Type B pancreatic cell (in vitro differentiated cells): ENCODE results near the gene CNTNAP2. TPM values are rescaled to one million over a fixed set of nuclear protein-coding genes. Genes with fewer than 3 reads are reported as not detected.

Experiments
- DNase-seq: peaks from one replicate; pipeline ENCODE4 v3.0.0; 2021; ENCODE audit warnings: mixed read lengths; ENCODE audit not compliant: unreplicated experiment; ENCODE audit errors: extremely low spot score
- H3K27ac Mint-ChIP-seq: 2 replicates; pipeline ENCODE4 v1.8.0; 2021; ENCODE audit warnings: mild to moderate bottlenecking, mixed read lengths
- H3K27me3 Mint-ChIP-seq: 2 replicates; pipeline ENCODE4 v1.8.0; 2021; ENCODE audit warnings: mixed read lengths
- H3K36me3 Mint-ChIP-seq: 2 replicates; pipeline ENCODE4 v1.8.0; 2021; ENCODE audit warnings: mixed read lengths
- H3K4me1 Mint-ChIP-seq: one replicate; pipeline ENCODE4 v1.8.0; 2021; ENCODE audit warnings: mixed read lengths; ENCODE audit not compliant: unreplicated experiment
- H3K4me3 Mint-ChIP-seq: 2 replicates; pipeline ENCODE4 v1.8.0; 2021; ENCODE audit warnings: mild to moderate bottlenecking, mixed read lengths
- H3K9me3 Mint-ChIP-seq: 2 replicates; pipeline ENCODE4 v1.8.0; 2021; ENCODE audit warnings: mixed read lengths
- CTCF ChIP-seq: fragments of 200-600 bp; sonication (generic); conservative IDR thresholded peaks from 2 replicates; pipeline ENCODE4 v1.5.0; 2021; ENCODE audit warnings: antibody characterized with exemption, mild to moderate bottlenecking
- total RNA-seq: library from RNA; stranded (reverse); gene quantifications from 2 replicates; pipeline ENCODE4 v1.2.1, GENCODE V29; 2021; ENCODE audit warnings: low replicate concordance

CNTNAP2 gene
- total RNA-seq, 1 donor from 2014 or later: 26.8 TPM

- Mint-ChIP-seq H3K27me3 (no peaks in the 10 kb centered on the region), H3K4me3 (no peak overlapping the region), H3K27ac (no peak overlapping the region), H3K4me1 (no peaks in the 10 kb centered on the region), H3K9me3 (no peaks in the 10 kb centered on the region), H3K36me3 (no peaks in the 10 kb centered on the region)
- no peak for DNase-seq
- no peak for TF ChIP-seq CTCF
Measured at GRCh38 chr7:147151661-147152060, 1035.1 kb downstream of the CNTNAP2 start.

GRCh38 chr7:147153571-147153970 is 1037.0 kb downstream of the CNTNAP2 start:
- no peaks in the 10 kb centered on the region for H3K27me3 Mint-ChIP-seq

DNA sequence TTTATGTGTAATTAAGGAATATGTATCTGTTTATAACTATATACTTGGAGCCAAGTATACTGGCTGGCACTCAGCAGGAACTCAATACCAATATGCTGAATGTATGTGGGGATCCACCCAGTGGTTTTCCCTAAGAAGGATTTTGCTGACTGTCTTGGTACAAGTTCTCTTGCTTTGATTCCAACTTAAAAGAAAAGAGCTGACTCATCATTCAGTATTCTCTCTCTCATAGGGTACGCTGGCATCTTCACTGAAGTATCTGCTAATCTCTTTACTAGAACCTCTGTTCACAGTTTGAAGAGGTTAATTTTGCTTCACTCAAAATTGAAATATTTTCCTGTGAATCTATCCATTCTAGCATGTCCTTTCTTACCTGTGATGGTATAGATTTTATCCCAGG is 1044.8 kb downstream of the CNTNAP2 start:
- H3K27ac Mint-ChIP-seq: no peak overlapping the region
- no peak for TF ChIP-seq CTCF
- no peaks in the 10 kb centered on the region for H3K27me3 Mint-ChIP-seq

More at GRCh38 chr7:147153571-147153970, 1037.0 kb downstream of the CNTNAP2 start:
- Mint-ChIP-seq H3K4me3 (no peak overlapping the region), H3K36me3 (no peaks in the 10 kb centered on the region), H3K4me1 (no peaks in the 10 kb centered on the region), H3K9me3 (no peaks in the 10 kb centered on the region), H3K27ac (no peak overlapping the region)
- TF ChIP-seq CTCF: no peak
- DNase-seq: no peak

GRCh38 chr7:147170341-147171012 is 1053.9 kb downstream of the CNTNAP2 start:
- Mint-ChIP-seq H3K36me3 (no peaks in the 10 kb centered on the region), H3K9me3 (peaks cover 4% of the 10 kb centered on the region), H3K4me3 (no peak overlapping the region), H3K4me1 (no peaks in the 10 kb centered on the region), H3K27ac (no peak overlapping the region), H3K27me3 (no peaks in the 10 kb centered on the region)
- DNase-seq: no peak
- no peak for TF ChIP-seq CTCF

More for the DNA sequence above, 1044.8 kb downstream of the CNTNAP2 start:
- DNase-seq: no peak
- H3K9me3 Mint-ChIP-seq: no peaks in the 10 kb centered on the region
- no peak overlapping the region for H3K4me3 Mint-ChIP-seq
- no peaks in the 10 kb centered on the region for H3K36me3 Mint-ChIP-seq
- no peaks in the 10 kb centered on the region for H3K4me1 Mint-ChIP-seq

- DNase-seq: no peak
- Mint-ChIP-seq H3K9me3 (peaks cover 4% of the 10 kb centered on the region), H3K36me3 (no peaks in the 10 kb centered on the region), H3K27me3 (no peaks in the 10 kb centered on the region), H3K27ac (no peak overlapping the region), H3K4me1 (no peaks in the 10 kb centered on the region), H3K4me3 (no peak overlapping the region)
- no peak for TF ChIP-seq CTCF
Measured at GRCh38 chr7:147171013-147171391, 1054.4 kb downstream of the CNTNAP2 start.
